ENCODE measurements around the gene SAP30BP. TPM values are rescaled to one million over a fixed set of nuclear protein-coding genes. Genes with fewer than 3 reads are reported as not detected.
A peak's percentile ranks its signal among the peaks of the same experiment; 100 is the strongest.

SAP30BP gene
- polyA plus RNA-seq (2013, experiment 1 of 2; ENCODE audit: insufficient read length) = 73.8 TPM
- 71.3 TPM for polyA plus RNA-seq (2013, experiment 2 of 2; ENCODE audit: insufficient read length)

- peak; percentile 98 for DNase-seq
These were observed at the start of gene SAP30BP, which contains the start of gene RECQL5 for GRCh38 chr17:75666959-75667790. SAP30BP (plus strand) TSS chr17:75667338; CDS start chr17:75667373, 35 bp downstream. RECQL5 (minus strand) TSS chr17:75667154; CDS start chr17:75666557, 597 bp downstream.

GRCh38 chr17:75617675-75618074 lies 49.5 kb upstream of the SAP30BP start:
- DNase-seq = no peak

GRCh38 chr17:75619506-75620431 lies 47.4 kb upstream of the SAP30BP start:
- peak; percentile 36 for DNase-seq

- DNase-seq = no peak
These were observed 45.6 kb upstream of the SAP30BP start for GRCh38 chr17:75621489-75621888.

- no peak for DNase-seq
These were observed 45.1 kb upstream of the SAP30BP start for GRCh38 chr17:75622076-75622475.

GRCh38 chr17:75622771-75623273 lies 44.3 kb upstream of the SAP30BP start:
- DNase-seq = no peak

- DNase-seq = no peak
These were observed 43.8 kb upstream of the SAP30BP start for GRCh38 chr17:75623386-75623785.

GRCh38 chr17:75624021-75624420 lies 43.1 kb upstream of the SAP30BP start:
- no peak for DNase-seq

- DNase-seq = no peak
These were observed 42.3 kb upstream of the SAP30BP start for GRCh38 chr17:75624714-75625345.

- DNase-seq = no peak
These were observed 41.2 kb upstream of the SAP30BP start for GRCh38 chr17:75625813-75626486.

GRCh38 chr17:75626496-75627038 lies 40.6 kb upstream of the SAP30BP start:
- no peak for DNase-seq

GRCh38 chr17:75627094-75627493 lies 40.0 kb upstream of the SAP30BP start:
- no peak for DNase-seq

GRCh38 chr17:75628425-75628824 lies 38.7 kb upstream of the SAP30BP start:
- DNase-seq = no peak

GRCh38 chr17:75629157-75629556 lies 38.0 kb upstream of the SAP30BP start:
- DNase-seq = no peak

- no peak for DNase-seq
These were observed 36.8 kb upstream of the SAP30BP start for GRCh38 chr17:75630071-75630917.

GRCh38 chr17:75631353-75631752 lies 35.8 kb upstream of the SAP30BP start:
- no peak for DNase-seq

GRCh38 chr17:75632428-75632827 lies 34.7 kb upstream of the SAP30BP start:
- no peak for DNase-seq

- peak; percentile 65 for DNase-seq
These were observed 34.2 kb upstream of the SAP30BP start, which contains the start of gene SMIM5 for GRCh38 chr17:75632863-75633485. SMIM5 (plus strand) TSS chr17:75633434; CDS start chr17:75640202, 6,768 bp downstream.

- peak; percentile 82 for DNase-seq
These were observed 33.4 kb upstream of the SAP30BP start for GRCh38 chr17:75633486-75634375.

All from fibroblast of skin of abdomen (primary cell).